Spleen (tissue), 11 donors: ENCODE data around the gene ARHGAP27. TPM values are rescaled to one million over a fixed set of nuclear protein-coding genes. Genes with fewer than 3 reads are reported as not detected.
A peak's percentile ranks its signal among the peaks of the same experiment; 100 is the strongest.

Source experiments
- DNase-seq: peaks from one replicate; pipeline ENCODE4 v3.0.0-alpha.2; 2020
- H3K27ac ChIP-seq, 8 donors: fragments of 200-600 bp; sonication (generic) in 7 of 8; 1 replicate in 4 of 8; 2 replicates in 4 of 8; pipeline versions ENCODE4 v1.5.0 to v1.8.0; 2016 to 2021; ENCODE audit warnings: inconsistent platforms in 4 of 8, mild to moderate bottlenecking in 4 of 8, moderate library complexity in 1 of 8
- H3K27me3 ChIP-seq, 7 donors: fragments of 200-600 bp; sonication (generic) in 6 of 7; replicated peaks in 1 of 7; 1 replicate in 4 of 7; 2 replicates in 3 of 7; pipeline versions ENCODE4 v1.5.0 to v1.8.0; 2016 to 2021; ENCODE audit warnings: inconsistent platforms in 3 of 7, mild to moderate bottlenecking in 1 of 7
- H3K36me3 ChIP-seq, 6 donors: fragments of 200-600 bp; sonication (generic) in 5 of 6; 1 replicate in 4 of 6; 2 replicates in 2 of 6; pipeline versions ENCODE4 v1.5.0 to v1.8.0; 2016 to 2021; ENCODE audit warnings: inconsistent platforms in 2 of 6
- H3K4me1 ChIP-seq, 6 donors: fragments of 200-600 bp; sonication (generic) in 5 of 6; 1 replicate in 3 of 6; 2 replicates in 3 of 6; pipeline versions ENCODE4 v1.5.0 to v1.8.0; 2016 to 2021; ENCODE audit warnings: inconsistent platforms in 3 of 6
- H3K4me3 ChIP-seq, 8 donors: fragments of 200-600 bp; sonication (generic) in 7 of 8; 1 replicate in 4 of 8; 2 replicates in 4 of 8; pipeline versions ENCODE4 v1.5.0 to v1.8.0; 2016 to 2021; ENCODE audit warnings: inconsistent platforms in 4 of 8, mild to moderate bottlenecking in 4 of 8, moderate library complexity in 2 of 8
- H3K9me3 ChIP-seq, 8 donors: fragments of 200-600 bp; sonication (generic) in 7 of 8; 1 replicate in 4 of 8; 2 replicates in 4 of 8; pipeline versions ENCODE4 v1.5.0 to v1.8.0; 2016 to 2021; ENCODE audit warnings: inconsistent platforms in 4 of 8
- CTCF ChIP-seq, 11 experiments: fragments of 200-600 bp in 7 of 11; fragments of 450-650 bp in 4 of 11; sonication (generic) in 4 of 11; IDR thresholded peaks in 8 of 11; conservative IDR thresholded peaks in 3 of 11; 1 replicate in 7 of 11; 2 replicates in 4 of 11; pipeline versions ENCODE4 v1.4.0 to v1.8.0; 2016 to 2021; ENCODE audit warnings: antibody characterized with exemption in 11 of 11, inconsistent platforms in 4 of 11, mild to moderate bottlenecking in 1 of 11
- POLR2A ChIP-seq, 3 donors: fragments of 450-650 bp; IDR thresholded peaks; one replicate each; pipeline ENCODE4 v1.5.1; 2017; ENCODE audit warnings: antibody characterized with exemption in 3 of 3, mild to moderate bottlenecking in 1 of 3
- POLR2AphosphoS5 ChIP-seq, 3 donors: sonication (generic); formaldehyde crosslinking; IDR thresholded peaks; one replicate each; pipeline ENCODE4 v1.5.1; 2017; ENCODE audit warnings: antibody characterized with exemption in 3 of 3
- WGBS, 5 donors: extraction: QIAGEN DNeasy Blood & Tissue Kit in 3 of 5; methylation state at CpG; one replicate each; pipeline versions ENCODE4 v1.1.5 to v1.1.7; 2013 to 2018; 5-methylcytosine and 5-hydroxymethylcytosine counted together
- intact Hi-C: fragments of 100-400 bp; cut with DNase I; formaldehyde crosslinking; loops from one replicate; pipeline ENCODE4 v1.15.0; 2023; ENCODE audit warnings: low total_unique reads
- polyA plus RNA-seq, 3 donors: library from polyadenylated mRNA; stranded (reverse); fragments of 200-250 nt; gene quantifications; one replicate each; pipeline ENCODE4 v1.2.1, GENCODE V29; 2013
- total RNA-seq, 7 donors: library from RNA; depleted of rRNA in 3 of 7; stranded (reverse); fragments of >200 nt in 3 of 7; fragmentation: NEBNext Ultra II Directional in 4 of 7; extraction: Animal tissue kit (Norgen Biotek cat#: 25700) in 4 of 7; gene quantifications; one replicate each; pipeline versions ENCODE4 v1.1.0 to v1.2.1, GENCODE V29; 2016 to 2021
- donor health status: healthy with polysubstance abuse.
- donor health status: DM: no; HTN: no; CAD: no; lungs with moderate emphysema.
- donor health status: DM: no; HTN: no; CAD: no.
- donor health status: Bipolar disorder and iron deficiency.
- donor health status: healthy.
- donor health status: DM: no; HTN: no; CAD: no.
- donor health status: DM: yes; HTN: yes; CAD: no.

ARHGAP27 gene
- total and polyA plus RNA-seq, 10 donors = 43.6 to 151 (median 118) TPM

DNA sequence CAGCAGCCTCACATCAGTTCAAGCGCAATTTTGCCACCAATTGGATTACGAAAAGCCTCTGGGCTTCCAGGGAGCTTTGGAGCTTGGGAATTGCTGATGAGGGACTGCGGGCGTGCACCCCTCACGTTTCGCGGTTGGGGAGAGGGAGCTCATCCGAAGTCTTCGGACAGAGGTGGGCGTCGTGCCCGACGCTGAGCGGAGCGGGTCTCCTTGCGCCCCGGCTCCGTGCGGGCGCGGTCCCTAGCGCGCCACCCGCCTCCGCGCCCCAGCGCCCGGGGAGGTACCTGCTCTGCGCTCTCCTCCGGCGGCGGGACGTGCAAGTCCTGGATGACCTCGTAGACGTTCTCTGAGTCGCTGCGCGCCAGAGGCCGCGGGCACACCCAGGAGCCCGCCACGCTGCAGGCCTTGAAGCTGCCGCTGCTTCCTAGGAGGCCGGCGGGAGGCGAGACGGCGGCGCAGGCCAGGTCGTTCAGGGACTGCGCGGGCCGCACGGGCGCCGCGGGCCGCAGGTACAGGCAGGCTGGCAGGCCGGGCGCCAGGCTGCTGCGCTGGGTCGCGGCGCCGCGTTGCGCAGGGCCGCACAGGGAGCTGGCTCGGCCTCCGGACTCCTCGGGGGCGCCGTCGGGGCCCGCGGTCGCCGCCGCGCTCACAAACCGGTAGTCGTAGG is 3.2 kb downstream of the ARHGAP27 start:
- H3K4me1 ChIP-seq = peaks cover 14 to 91% (median 73%) of the 10 kb centered on the region in 6 donors
- peak; percentile 80 for DNase-seq
- no peaks in the 10 kb centered on the region for H3K9me3 ChIP-seq
- peaks cover 0 to 19% (median 0%) of the 10 kb centered on the region in 6 donors for H3K36me3 ChIP-seq
- H3K27me3 ChIP-seq = peaks cover 0 to 25% (median 0%) of the 10 kb centered on the region in 7 donors
- intact Hi-C loops = no loop called here
- peak overlapping the region in 7 of 8 donors; percentile 66 to 93 (median 85) for H3K27ac ChIP-seq
- peak overlapping the region in 6 of 8 donors; percentile 0 to 62 (median 24) for H3K4me3 ChIP-seq
- TF ChIP-seq POLR2AphosphoS5 (IDR thresholded peaks at IDR 0.05) (no peak), CTCF (IDR thresholded peaks at IDR 0.05 in 8 of 11, conservative IDR thresholded peaks at IDR 0.05 in 3 of 11) (no peak)
- 77 to 85% (median 81%) methylated on average over 32 to 82 of the region's 82 CpGs for WGBS, 5 donors

- peak overlapping the region in 6 of 8 donors; percentile 0 to 62 (median 24) for H3K4me3 ChIP-seq
- peak; percentile 85 for DNase-seq
- WGBS, 5 donors = 27 to 36% (median 29%) methylated on average over 15 of the region's 15 CpGs
- peaks cover 0 to 19% (median 0%) of the 10 kb centered on the region in 6 donors for H3K36me3 ChIP-seq
- peaks cover 14 to 87% (median 72%) of the 10 kb centered on the region in 6 donors for H3K4me1 ChIP-seq
- peaks cover 0 to 25% (median 0%) of the 10 kb centered on the region in 7 donors for H3K27me3 ChIP-seq
- intact Hi-C loops = no loop called here
- TF ChIP-seq POLR2A (IDR thresholded peaks at IDR 0.05) (no peak), POLR2AphosphoS5 (IDR thresholded peaks at IDR 0.05) (peak in 2 of 3 donors; percentile 15 to 21)
- H3K9me3 ChIP-seq = no peaks in the 10 kb centered on the region
- H3K27ac ChIP-seq = peak overlapping the region; percentile 35 to 93 (median 84)
These were observed 3.7 kb downstream of the ARHGAP27 start for GRCh38 chr17:45428931-45429338.

- Histone ChIP-seq H3K27ac (peak overlapping the region; percentile 35 to 93 (median 84)), H3K36me3 (peaks cover 0 to 19% (median 0%) of the 10 kb centered on the region in 6 donors), H3K9me3 (no peaks in the 10 kb centered on the region), H3K4me1 (peaks cover 14 to 79% (median 65%) of the 10 kb centered on the region in 6 donors), H3K27me3 (peaks cover 0 to 25% (median 0%) of the 10 kb centered on the region in 7 donors), H3K4me3 (peak overlapping the region in 7 of 8 donors; percentile 3 to 62 (median 25))
- peak; percentile 95 for DNase-seq
- 3 to 10% (median 6%) methylated on average over 25 to 26 of the region's 26 CpGs for WGBS, 5 donors
- intact Hi-C loops = no loop called here
- TF ChIP-seq POLR2A (IDR thresholded peaks at IDR 0.05) (no peak), POLR2AphosphoS5 (IDR thresholded peaks at IDR 0.05) (peak; percentile 66 to 86 (median 67)), CTCF (IDR thresholded peaks at IDR 0.05 in 8 of 11, conservative IDR thresholded peaks at IDR 0.05 in 3 of 11) (peak; percentile 95 to 100 (median 99))
These were observed 4.5 kb downstream of the ARHGAP27 start for GRCh38 chr17:45428050-45428617.

DNA sequence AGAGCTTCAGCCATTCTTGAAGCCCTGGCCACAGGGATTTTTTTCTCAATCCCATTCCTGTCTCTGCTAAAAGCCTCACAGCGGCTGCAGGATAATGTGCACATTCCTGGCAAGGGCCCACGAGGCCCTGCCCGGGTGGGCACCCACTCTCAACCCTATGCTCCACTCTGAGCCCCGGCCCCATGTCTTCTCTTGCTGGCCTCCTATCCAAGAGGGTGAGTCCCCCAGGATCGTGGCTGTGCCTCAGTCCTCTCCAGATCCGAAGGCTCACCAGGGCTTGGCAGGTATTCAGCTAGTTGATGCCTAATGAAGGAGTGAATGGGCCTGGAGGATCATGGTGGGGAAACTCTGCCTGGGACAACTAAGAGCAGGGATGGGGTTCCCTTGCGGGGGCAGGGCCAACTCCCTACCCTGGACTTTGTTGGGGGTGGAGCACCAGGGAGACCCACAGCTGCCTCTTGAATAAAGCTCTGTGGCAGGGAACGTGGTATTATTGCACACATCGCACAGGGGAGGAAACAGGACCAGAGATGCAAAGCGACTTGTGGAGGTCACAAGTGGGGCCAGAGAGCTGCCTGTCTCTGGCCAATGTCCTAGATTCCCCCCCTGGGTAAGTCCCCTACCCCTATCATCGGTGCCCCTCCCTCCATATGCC is 5.4 kb downstream of the ARHGAP27 start:
- H3K27me3 ChIP-seq = peaks cover 0 to 25% (median 0%) of the 10 kb centered on the region in 7 donors
- intact Hi-C loops = no loop called here
- H3K4me3 ChIP-seq = peak overlapping the region in 1 of 8 donors; percentile 62
- peaks cover 0 to 19% (median 0%) of the 10 kb centered on the region in 6 donors for H3K36me3 ChIP-seq
- peak; percentile 72 for DNase-seq
- H3K27ac ChIP-seq = peak overlapping the region in 5 of 8 donors; percentile 82 to 93 (median 87)
- no peaks in the 10 kb centered on the region for H3K9me3 ChIP-seq
- TF ChIP-seq POLR2AphosphoS5 (IDR thresholded peaks at IDR 0.05) = no peak
- no peak for TF ChIP-seq CTCF (IDR thresholded peaks at IDR 0.05 in 8 of 11, conservative IDR thresholded peaks at IDR 0.05 in 3 of 11)
- TF ChIP-seq POLR2A (IDR thresholded peaks at IDR 0.05) = no peak
- H3K4me1 ChIP-seq = peaks cover 14 to 71% (median 58%) of the 10 kb centered on the region in 6 donors
- 84 to 89% (median 86%) methylated on average over 9 to 11 of the region's 11 CpGs for WGBS, 5 donors
